ENCODE measurements around the gene KIF3A.

Gene KIF3A

GRCh38 chr5:132681983-132682382, 55.4 kb downstream of the KIF3A start:
- no peak overlapping the region for H3K4me3 Mint-ChIP-seq
- no peaks in the 10 kb centered on the region for H3K27me3 Mint-ChIP-seq (ENCODE audit: low read depth)
- H3K27ac Mint-ChIP-seq: no peak overlapping the region
- no peaks in the 10 kb centered on the region for H3K36me3 Mint-ChIP-seq (ENCODE audit: low read depth)
- H3K4me1 Mint-ChIP-seq: no peaks in the 10 kb centered on the region
- no peaks in the 10 kb centered on the region for H3K9me3 Mint-ChIP-seq
- no peak for TF ChIP-seq CTCF (IDR thresholded peaks at IDR 0.05; ENCODE audit: unreplicated experiment in 3 of 3)

- Mint-ChIP-seq H3K4me1 (no peaks in the 10 kb centered on the region), H3K9me3 (no peaks in the 10 kb centered on the region), H3K27me3 (ENCODE audit: low read depth) (no peaks in the 10 kb centered on the region), H3K36me3 (ENCODE audit: low read depth) (no peaks in the 10 kb centered on the region), H3K27ac (no peak overlapping the region), H3K4me3 (no peak overlapping the region)
- no peak for TF ChIP-seq CTCF (IDR thresholded peaks at IDR 0.05; ENCODE audit: unreplicated experiment in 3 of 3)
These were observed 55.9 kb downstream of the KIF3A start for GRCh38 chr5:132681476-132681831.

- Mint-ChIP-seq H3K27ac (no peak overlapping the region), H3K27me3 (ENCODE audit: low read depth) (no peaks in the 10 kb centered on the region), H3K36me3 (ENCODE audit: low read depth) (no peaks in the 10 kb centered on the region), H3K4me3 (no peak overlapping the region), H3K4me1 (no peaks in the 10 kb centered on the region), H3K9me3 (no peaks in the 10 kb centered on the region)
- TF ChIP-seq CTCF (IDR thresholded peaks at IDR 0.05; ENCODE audit: unreplicated experiment in 3 of 3): no peak
These were observed 56.4 kb downstream of the KIF3A start for GRCh38 chr5:132680780-132681475.

GRCh38 chr5:132679717-132680380, 57.5 kb downstream of the KIF3A start:
- H3K9me3 Mint-ChIP-seq: no peaks in the 10 kb centered on the region
- H3K27ac Mint-ChIP-seq: no peak overlapping the region
- no peaks in the 10 kb centered on the region for H3K36me3 Mint-ChIP-seq (ENCODE audit: low read depth)
- no peak for TF ChIP-seq CTCF (IDR thresholded peaks at IDR 0.05; ENCODE audit: unreplicated experiment in 3 of 3)
- no peak overlapping the region for H3K4me3 Mint-ChIP-seq
- H3K4me1 Mint-ChIP-seq: no peaks in the 10 kb centered on the region
- H3K27me3 Mint-ChIP-seq (ENCODE audit: low read depth): no peaks in the 10 kb centered on the region

- H3K4me3 Mint-ChIP-seq: no peak overlapping the region
- H3K36me3 Mint-ChIP-seq (ENCODE audit: low read depth): no peaks in the 10 kb centered on the region
- no peaks in the 10 kb centered on the region for H3K9me3 Mint-ChIP-seq
- H3K27ac Mint-ChIP-seq: no peak overlapping the region
- H3K4me1 Mint-ChIP-seq: peaks cover 4% of the 10 kb centered on the region
- no peaks in the 10 kb centered on the region for H3K27me3 Mint-ChIP-seq (ENCODE audit: low read depth)
- TF ChIP-seq CTCF (IDR thresholded peaks at IDR 0.05; ENCODE audit: unreplicated experiment in 3 of 3): no peak
These were observed 58.2 kb downstream of the KIF3A start for GRCh38 chr5:132679166-132679565.

GRCh38 chr5:132678735-132679134, 58.6 kb downstream of the KIF3A start:
- Mint-ChIP-seq H3K4me1 (peaks cover 4% of the 10 kb centered on the region), H3K9me3 (no peaks in the 10 kb centered on the region), H3K4me3 (no peak overlapping the region), H3K36me3 (ENCODE audit: low read depth) (no peaks in the 10 kb centered on the region), H3K27me3 (ENCODE audit: low read depth) (no peaks in the 10 kb centered on the region), H3K27ac (no peak overlapping the region)
- no peak for TF ChIP-seq CTCF (IDR thresholded peaks at IDR 0.05; ENCODE audit: unreplicated experiment in 3 of 3)
